ENCODE results near the gene SPTBN1.
"Not testable (repeated sequence)": the region's sequence is repeated elsewhere in the genome, so short reads cannot be mapped to it uniquely, and the experiment has no call there.

Gene SPTBN1

GRCh38 chr2:54504866-54505265 lies 48.7 kb downstream of the SPTBN1 start:
- no peak for DNase-seq

GRCh38 chr2:54508541-54508940 lies 52.4 kb downstream of the SPTBN1 start:
- DNase-seq, result no peak

DNA sequence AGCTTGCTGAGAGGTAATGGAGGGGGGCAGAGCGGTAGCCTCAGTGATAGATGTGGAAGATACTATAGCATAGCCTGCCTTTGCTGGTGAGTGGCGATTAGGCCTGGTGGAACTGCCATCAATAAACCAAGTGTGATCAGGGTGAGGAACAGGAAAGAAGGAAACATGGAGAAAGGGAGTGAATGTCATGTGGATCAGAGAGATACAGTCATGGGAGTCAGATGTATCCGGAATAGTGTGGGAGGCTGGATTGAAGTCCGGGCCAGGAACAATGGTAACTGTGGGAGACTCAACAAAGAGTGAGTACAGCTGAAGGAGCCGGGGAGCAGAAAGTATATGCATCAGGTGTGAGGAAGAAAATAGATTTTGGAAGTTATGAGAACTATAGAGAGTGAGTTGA lies 52.9 kb downstream of the SPTBN1 start:
- DNase-seq, result not testable (repeated sequence)

DNA sequence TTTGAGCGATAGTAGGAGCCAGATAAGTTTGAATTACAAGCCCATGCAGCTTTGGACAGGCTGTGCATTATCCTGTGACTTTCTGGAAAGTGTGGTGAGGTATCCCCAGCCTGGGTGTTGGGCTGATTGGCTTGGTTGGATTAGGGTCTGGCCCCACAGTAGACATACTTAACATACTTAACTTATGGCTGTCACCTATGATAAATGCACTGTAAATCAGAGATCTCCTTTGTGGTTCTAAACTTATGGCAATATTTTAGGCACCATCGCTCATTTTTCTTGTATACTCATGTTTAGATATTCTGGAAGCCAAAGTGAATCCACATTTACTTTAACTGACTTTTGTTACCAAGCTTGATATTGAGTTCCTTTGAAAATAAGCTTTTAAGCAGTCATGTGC lies 54.8 kb downstream of the SPTBN1 start:
- DNase-seq, result no peak

DNA sequence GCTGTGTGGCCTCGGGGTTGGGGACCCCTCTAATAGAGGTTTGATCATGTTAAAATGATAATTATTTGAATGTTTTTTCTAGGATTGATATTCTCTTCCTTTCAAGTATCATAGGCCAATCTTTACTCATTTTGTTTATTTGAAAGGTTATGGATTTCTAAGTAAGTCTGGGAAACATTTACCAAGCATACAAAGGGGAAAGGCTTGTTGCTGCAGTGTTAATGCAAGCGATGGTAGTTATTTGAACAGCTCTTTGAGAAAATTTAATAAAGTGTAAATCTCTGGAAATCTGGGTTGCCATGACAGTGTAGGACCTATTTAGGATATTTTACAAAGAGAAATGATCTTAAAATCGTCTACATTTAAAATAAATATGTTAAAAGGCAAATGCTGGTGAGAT lies 56.1 kb downstream of the SPTBN1 start:
- no peak for DNase-seq

DNA sequence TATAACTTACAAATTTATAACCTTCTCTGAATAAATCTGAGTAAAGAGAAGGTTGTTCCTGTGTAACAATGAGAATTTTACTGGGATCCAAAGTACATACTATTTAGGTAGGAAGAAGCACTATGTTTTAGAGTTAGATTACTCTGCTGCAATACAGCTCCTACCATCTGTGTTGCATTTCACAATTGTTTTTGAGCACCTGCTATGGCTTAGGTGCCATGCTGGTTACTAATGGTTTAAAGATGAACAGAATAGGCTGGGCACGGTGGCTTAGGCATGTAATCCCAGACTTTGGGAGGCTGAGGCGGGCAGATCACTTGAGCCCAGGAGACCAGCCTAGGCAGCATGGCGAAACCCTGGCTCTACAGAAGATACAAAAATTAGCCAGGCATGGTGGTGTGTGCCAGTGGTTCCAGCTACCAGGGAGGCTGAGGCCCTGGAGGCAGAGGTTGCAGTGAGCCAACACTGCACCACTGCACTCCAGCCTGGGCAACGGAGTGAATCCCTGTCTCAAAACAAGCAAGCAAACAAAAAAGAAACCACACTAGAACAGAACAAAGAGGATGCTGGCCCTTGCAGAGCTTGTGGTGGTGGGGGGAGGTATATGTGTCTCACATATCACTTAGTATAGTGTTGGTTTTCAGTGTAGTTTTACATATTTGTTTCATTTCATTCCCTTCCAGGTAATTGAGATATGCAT lies 56.7 kb downstream of the SPTBN1 start:
- no peak for DNase-seq

GRCh38 chr2:54513363-54513715 lies 57.2 kb downstream of the SPTBN1 start:
- no peak for DNase-seq

DNA sequence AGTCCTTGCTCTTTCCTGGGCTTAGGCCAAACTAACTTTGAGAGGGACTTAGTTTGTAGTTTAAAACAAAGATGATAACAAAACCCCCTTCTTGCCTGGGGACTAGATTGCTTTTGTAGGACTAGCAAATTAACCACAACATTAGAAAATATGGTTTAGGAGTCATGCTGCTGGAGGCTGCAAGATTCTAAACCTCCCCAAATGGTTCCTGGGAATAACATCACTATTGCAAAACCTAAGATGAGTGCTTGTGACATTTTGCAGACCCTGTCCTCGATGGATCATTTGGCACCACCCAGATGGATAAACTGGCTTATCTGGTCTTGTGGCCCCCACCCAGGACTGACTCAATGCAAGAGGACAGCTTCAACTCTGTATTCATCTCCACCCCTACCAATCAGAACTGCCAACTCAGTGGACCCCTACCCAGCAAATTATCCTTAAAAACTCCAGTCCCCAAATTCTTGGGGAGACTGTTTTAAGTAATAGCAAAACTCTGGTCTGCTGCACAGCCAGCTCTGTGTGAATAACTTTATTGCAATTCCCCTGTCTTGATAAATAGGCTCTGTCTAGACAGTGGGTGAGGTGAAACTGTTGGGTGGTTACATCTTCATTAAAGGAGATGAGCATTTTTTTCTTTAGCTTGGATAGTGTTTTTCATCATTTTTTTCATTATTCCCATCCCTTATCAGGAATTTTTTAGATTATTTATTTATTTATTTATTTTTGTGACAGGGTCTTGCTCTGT lies 58.9 kb downstream of the SPTBN1 start:
- no peak for DNase-seq

DNA sequence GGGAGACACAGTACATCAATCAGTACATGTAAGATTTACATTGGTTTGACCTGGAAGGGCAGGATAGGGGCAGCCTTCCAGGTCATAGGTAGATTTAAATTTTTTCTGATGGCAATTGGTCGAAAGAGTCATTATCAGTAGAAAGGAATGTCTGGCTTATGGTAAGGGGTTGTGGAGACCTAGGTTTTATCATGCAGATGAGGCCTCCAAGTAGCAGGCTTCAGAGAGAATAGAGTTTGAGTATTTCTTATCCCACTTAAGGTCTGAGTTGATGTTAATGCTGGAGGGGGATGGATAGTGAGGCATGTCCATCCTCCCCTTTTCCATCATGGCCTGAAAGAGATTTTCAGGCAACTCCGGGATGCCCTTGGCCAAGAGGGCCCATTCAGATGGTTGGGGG lies 60.7 kb downstream of the SPTBN1 start:
- no peak for DNase-seq

DNA sequence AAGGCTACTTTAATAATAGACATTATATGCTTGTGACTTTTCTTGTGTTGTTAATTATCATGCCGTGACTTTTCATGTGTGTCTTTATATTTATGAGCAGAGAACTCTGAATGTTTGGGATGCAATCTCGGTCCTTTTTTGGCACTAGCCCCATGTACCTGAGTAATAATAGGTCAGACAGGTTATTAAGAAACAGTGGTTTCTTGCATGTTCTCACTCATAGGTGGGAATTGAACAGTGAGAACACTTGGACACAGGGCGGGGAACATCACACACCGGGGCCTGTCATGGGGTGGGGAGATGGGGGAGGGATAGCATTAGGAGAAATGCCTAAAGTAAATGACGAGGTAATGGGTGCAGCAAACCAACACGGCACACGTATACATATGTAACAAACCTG lies 61.9 kb downstream of the SPTBN1 start:
- DNase-seq, result not testable (repeated sequence)

- no peak for DNase-seq
Observed at GRCh38 chr2:54518430-54518829, 62.3 kb downstream of the SPTBN1 start.

- no peak for DNase-seq
Observed at GRCh38 chr2:54519841-54520459, 63.8 kb downstream of the SPTBN1 start.

DNA sequence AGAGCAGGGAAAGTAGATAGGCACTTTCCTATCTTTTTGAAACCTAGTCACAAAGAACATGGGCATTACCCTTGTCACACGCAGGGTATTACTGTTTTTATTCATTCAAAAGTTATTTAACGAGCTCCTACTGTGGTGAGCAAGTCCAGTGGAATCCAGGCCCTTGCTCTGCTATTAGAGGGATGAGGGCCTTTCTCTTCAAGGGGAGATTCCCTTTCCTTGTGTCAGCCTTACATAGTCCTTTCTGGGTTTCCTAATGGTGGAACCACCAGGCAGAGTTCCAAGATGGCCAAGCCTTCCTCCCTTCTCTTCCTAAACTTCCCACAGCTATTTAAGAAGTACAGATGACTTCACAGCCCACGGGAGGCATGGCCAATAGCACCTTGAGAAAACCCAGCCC lies 64.6 kb downstream of the SPTBN1 start:
- DNase-seq, result no peak

DNA sequence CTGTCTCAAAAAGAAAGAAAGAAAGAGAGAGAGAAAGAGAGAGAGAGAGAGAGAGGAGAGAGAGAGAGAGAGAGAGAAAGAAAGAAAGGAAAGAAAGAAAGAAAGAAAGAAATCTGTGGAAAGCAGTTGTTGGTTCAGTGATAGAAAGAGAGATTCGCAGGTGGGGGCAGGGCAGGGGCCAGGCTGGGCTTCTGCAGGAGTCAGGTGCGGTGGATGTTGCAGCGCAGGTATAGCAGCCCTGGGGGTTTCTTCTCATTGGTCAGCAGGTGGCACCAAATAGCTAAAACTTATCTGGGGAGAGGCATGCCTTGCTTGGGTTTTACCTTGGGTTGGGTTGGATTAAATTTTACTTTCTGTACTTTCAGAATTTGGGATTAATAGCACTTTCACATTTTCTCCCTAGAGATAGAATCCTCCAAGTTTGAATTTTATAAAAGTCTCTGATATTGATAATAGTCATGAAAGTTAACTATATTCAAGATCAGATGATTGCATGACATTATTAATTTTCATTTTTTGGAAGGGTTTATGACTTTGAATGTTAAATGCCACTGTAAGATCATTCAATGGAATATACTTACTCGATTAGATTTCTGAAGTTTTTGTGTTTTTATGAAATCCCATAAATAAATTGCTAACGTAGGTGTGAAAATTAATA lies 66.6 kb downstream of the SPTBN1 start:
- DNase-seq, result peak; percentile 28 to 71 (median 62)

DNA sequence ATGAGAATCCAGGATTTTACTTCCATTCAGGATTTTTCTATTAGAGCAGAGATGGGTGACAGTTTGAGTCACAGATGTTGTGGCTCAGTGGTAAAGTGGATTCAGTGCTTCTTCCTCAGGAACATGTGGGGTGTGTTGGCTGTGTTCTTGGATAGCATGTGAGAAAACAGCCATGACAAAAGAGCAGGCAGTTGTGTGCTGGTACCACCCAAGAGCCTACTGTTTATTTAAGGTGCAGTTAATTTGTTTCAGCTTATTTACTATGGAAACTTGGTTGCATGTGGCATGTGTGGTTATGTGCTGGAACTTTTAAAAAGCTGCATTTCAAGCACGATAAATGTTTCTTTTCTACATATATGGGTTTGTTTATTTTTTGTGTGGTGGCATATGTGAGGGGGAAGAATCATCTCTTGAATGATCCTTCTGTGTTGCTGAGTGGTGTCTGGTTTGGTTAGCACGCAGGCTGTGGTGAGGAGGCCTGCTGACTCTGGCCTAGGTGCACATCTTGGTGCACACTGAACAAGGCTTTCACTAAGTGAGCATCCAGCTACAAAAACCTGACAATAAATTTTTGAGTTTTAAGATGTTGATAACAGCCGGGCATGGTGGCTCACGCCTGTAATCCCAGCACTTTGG lies 67.3 kb downstream of the SPTBN1 start:
- DNase-seq, result no peak

GRCh38 chr2:54524226-54524991 lies 68.3 kb downstream of the SPTBN1 start:
- DNase-seq, result peak in 1 of 5 donors; percentile 65

DNA sequence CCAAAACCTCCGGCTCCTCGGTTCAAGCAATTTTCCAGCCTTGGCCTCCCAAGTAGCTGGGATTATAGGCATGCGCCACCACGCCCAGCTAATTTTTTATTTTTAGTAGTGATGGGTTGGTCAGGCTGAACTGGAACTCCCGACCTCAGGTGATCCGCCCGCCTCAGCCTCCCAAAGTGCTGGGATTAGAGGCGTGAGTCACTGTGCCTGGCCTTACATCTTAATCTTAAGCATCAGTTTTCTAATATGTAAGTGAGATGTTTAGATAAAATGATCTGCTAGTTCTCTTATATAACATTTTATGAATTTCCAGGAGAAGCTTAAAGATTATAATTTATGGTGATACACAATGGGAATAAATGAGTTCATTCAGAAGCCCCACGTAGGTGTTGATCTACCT lies 69.2 kb downstream of the SPTBN1 start:
- DNase-seq, result no peak

DNA sequence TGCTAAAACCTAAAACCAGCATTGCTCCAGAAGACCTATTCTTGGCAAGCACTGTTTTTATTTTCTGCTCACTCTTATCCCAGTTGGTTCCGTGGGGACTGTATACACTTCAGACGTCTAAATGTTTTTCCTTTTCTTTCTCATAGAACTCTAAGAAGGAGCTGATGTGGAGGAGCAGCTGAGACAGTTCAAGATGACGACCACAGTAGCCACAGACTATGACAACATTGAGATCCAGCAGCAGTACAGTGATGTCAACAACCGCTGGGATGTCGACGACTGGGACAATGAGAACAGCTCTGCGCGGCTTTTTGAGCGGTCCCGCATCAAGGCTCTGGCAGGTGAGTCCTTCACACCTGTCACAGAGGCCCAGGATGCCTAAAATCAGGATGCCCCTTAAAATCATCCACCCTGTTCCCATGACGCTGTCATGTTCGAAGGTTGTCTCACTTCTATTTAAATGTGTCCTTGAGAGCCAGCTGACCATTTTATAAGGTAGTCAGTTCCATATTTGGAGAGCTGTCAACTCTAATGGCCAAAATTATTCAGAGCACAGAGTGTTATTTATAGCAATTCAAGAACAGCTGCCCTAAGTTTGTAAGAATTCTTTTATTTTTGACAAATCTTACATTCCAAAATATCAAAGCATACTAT lies 70.2 kb downstream of the SPTBN1 start:
- no peak for DNase-seq

DNA sequence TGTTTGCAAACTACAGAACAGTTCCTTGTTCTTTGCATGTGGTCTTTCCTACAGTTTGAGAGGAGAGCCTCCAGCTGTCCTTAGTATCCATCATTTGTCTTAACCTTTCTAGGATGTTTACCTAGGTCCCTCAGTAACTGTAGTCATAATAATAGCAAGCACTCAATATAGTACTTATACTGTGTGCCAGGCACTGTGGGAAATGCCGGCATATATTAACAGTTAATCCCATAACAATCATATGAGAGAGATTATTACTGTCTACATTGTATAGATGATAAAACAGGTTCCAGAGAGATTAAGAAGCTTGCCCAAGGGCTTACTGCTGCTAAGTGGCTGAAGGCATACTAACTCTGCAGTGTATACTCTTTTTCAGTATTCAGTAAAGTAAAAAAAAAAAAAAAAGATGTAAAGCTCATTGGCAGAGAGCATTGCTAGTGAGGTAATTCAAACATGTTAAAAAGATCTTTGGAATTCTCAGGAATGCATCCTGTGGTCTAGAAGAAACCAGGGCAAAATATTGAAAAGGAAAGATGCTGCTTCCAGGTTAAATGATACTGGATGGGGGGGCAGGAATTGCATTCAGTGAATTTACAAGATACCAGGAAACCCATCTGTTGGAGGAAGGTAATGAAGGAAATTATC lies 72.3 kb downstream of the SPTBN1 start:
- DNase-seq, result no peak

GRCh38 chr2:54529518-54529917 lies 73.4 kb downstream of the SPTBN1 start:
- not testable (repeated sequence) for DNase-seq

DNA sequence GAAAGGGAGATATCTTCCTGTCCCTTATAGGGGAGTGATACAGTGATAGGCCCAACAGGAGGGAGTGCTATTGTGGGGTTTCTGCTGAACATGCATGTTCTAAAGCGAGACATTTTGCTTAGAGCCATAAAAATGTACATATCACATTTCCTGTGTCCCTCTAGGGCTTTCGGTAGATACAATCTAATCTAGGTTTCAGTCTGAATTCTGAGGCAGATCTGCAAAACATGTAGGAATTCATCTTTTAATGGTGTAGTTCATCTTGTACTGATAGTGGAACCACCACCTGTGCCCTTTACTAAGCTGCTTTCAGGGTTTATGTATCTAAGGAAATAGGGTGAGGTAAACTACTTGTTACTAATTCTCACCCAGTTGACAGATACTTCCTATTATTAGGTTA lies 73.8 kb downstream of the SPTBN1 start:
- peak in 1 of 5 donors; percentile 34 for DNase-seq
